Activated CD4-positive, alpha-beta T cell treated with anti-CD3 and anti-CD28 coated beads, Interleukin-2, amount 50 U/mL, for 24 hours (primary cell): ENCODE results near the gene HS3ST4.
"Not testable (repeated sequence)": the region's sequence is repeated elsewhere in the genome, so short reads cannot be mapped to it uniquely, and the experiment has no call there.

ENCODE experiments used
- DNase-seq, 2 donors: peaks; one replicate each; pipeline ENCODE4 v3.0.0-alpha.2; 2020; ENCODE audit warnings: low read depth in 1 of 2, low spot score in 1 of 2

HS3ST4 gene

GRCh38 chr16:25978218-25978617, 286.5 kb downstream of the HS3ST4 start:
- no peak for DNase-seq

DNA sequence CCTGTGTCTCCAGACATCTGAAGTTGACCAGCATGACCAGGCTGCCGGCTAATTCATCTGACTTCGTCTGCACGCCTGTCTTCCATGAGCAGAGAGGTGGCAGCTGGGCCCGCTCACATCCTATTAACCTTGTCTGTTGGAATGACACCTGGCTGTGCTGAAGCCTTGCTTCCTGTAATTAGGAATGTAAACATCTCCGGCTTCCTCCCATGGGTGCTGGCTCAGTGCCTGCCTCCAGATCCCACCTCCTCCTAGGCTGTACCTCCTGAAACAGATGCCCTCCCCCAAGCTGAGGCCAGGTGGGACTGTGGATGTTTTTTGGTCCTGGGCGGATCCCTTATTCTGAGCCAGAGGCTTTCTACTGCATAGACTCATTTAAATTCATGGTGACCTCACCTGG, 296.3 kb downstream of the HS3ST4 start:
- no peak for DNase-seq

GRCh38 chr16:25988882-25989281, 297.1 kb downstream of the HS3ST4 start:
- DNase-seq = no peak

- no peak for DNase-seq
Observed at GRCh38 chr16:25996052-25996451, 304.3 kb downstream of the HS3ST4 start.

DNA sequence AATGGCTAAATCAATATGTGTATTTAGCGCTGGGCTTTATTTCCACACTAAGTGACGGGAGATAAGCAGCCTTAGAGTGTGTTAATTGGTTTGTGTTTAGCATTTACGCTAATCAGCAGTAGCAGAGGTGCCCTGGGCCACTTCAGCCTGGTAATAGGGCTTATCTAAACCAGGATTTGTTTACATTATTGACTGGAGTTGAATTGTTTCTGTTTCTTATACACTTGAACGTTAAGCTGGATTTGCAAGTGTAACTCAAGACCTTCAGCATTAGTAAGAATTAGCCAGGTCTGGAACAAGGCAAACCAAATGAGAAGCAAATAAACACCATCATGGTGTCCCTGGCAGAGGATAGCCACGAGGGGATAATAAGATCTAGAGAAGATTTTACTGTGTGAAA, 313.6 kb downstream of the HS3ST4 start:
- DNase-seq = no peak

- no peak for DNase-seq
Observed at GRCh38 chr16:26012376-26012775, 320.6 kb downstream of the HS3ST4 start.

GRCh38 chr16:26015776-26016175, 324.0 kb downstream of the HS3ST4 start:
- DNase-seq = no peak

DNA sequence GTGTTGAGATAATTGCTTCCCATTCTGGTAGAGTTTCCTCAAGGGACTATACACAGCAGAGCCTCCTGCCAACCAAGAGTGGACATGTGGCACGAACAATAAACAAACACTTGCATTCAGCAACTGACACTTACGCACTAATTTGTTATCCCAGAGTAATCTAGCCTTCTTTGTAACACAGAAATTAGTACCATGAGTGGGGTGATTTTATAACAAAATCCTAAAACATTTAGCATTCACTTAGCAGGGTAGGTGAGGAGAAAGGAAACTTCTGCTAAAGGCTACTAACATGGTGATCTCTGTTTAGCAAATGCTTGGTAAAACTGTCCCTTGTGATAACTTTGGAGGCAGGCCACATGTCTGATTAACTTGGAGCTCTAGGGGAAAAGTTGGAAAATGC, 325.2 kb downstream of the HS3ST4 start:
- no peak for DNase-seq

GRCh38 chr16:26019381-26020242, 327.9 kb downstream of the HS3ST4 start:
- no peak for DNase-seq

GRCh38 chr16:26026709-26027450, 335.1 kb downstream of the HS3ST4 start:
- no peak for DNase-seq

DNA sequence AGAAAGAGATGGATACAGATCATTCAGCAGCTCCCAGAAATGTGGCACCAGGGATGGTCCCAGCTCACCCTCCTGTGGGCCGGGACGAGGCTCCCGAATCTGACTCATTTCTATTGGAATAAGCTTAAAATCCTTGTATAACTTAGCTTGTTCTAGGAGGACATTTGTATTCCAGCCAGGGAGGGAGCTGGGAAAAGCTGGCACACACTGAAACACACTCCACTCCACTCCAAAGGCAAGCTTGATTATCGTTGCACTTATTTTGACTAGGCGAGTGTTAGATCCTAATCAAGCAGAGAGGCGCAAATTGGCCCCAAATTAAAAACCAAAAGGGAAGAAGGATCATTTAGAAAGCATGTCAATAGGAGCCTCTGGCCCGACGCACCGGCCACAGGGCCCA, 339.5 kb downstream of the HS3ST4 start:
- DNase-seq = no peak

DNA sequence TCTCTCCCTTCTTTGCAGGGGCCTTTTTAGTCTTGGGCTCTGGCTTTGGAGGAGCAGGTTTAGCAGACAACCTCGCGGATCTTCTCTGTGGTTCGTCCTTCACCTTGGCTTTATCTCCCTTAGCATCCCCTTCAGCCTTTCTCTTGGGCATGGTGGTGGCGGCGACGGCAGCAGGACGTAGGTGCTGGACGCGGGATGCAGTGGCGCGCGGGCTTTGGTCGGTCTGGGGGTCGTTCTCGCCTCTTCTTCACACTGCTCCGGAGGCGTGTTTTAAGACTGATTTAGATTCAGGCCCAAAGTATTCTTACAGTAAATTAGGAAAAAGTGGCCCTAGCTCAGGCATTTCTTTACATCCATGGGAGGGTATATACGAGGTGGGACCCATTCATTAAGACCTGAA, 340.9 kb downstream of the HS3ST4 start:
- DNase-seq = not testable (repeated sequence)

GRCh38 chr16:26041952-26042668, 350.4 kb downstream of the HS3ST4 start:
- DNase-seq = no peak

GRCh38 chr16:26050472-26050871, 358.7 kb downstream of the HS3ST4 start:
- DNase-seq = no peak

DNA sequence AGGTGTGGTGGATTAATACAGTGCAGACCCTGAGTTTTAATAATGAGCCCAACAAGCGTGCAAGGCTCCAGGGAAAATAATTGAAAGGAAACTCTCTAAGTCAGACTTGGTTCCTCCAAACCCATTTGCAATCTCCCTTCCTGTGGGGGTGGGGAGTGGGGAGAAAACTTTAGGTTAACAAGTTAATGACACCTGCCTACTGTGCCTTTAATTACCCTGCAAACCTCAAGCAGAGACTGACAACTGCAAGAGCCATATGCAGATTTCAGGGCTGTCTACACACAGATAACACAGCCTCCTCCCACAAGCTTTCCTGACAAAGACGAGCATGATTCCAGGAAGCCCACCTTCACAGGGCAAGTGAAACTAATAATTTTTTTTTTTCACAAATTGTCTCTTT, 359.3 kb downstream of the HS3ST4 start:
- DNase-seq = no peak

DNA sequence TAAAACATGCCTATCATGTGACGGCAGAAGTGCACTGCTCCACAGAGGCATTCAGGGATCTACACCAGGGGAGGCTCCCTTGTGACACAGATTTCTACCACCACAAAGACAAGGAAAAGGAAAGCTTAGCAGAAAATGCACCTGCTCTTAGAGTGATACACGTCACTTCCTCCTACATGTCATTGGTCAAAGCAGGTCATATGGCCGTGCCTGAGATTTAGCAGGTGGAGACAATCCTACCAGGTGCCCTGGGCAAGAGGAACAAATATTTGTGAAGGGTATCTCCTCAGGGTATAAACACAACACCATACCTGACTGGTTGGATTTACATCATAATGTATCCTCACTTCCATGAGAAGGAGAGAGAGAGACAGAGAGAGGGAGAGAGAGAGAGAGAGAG, 362.1 kb downstream of the HS3ST4 start:
- no peak for DNase-seq

GRCh38 chr16:26058326-26058725, 366.6 kb downstream of the HS3ST4 start:
- DNase-seq = no peak

DNA sequence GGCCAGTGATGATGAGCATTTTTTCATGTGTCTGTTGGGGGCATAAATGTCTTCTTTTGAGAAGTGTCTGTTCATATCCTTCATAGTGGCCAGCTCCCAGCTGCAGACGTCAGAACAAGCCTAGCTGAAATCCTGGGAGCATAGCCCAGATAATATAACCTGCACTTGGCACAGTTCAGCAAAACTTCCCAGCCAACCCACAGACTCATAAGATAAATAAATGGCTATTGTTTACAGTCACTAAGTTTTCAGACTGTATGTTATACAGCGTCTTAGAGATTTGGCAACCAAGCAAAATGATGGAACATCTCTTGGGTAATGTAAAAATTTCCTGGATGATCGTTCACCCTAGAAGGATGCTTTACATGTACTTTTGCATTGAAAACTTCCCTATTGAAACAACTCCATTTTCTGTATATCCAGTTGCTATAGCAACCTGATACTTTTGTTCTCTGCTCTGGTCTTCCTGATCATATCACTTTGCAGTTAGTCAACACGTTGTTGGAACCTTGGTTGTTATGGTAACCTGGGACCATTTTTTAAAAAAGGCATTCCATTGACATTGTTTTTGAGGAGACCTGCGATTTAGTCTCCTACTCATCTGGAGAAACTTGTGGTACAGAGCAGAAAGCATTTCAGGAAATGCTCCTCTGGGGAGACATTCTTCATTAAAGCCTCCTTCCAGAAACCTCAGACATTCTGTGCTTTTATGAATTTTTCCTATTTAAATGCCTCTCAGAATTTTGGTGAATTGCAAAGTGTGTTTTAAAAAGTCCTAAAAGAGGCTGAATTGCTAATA, 378.7 kb downstream of the HS3ST4 start:
- DNase-seq = no peak

DNA sequence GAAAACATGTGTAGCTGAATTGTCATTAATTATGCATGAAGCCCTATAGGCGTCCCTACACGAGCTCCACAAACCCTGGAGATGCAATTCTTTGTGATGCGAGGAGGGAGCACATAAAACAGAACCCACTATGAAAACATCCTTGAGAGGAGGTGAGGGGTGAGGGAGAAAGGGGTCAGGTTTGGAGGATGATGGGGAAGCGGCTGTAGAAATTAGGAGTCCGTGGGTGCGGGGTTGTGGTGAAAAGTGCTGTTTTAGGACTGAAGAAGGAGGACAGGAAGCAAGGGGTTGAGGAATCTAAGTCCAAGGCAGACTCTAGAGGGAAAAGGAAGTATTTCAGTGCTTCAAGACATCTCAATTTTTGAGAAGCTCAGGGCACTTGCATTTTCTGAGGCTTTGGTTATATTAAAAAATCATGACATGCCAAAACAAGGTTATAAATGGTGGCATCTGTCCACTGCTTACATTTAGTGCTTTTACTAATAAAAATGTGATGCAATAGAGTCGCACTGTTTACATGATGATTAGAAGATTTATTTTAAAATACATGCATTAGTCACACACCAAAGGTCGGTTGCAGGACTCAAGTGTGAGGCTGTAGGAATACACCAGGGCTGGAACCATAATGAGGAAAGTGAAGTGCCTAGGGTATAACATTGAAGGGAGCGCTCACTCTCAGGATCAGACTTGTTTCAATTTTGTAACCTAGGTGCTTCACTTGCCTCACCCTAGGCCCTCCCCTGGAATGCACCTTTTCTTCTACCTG, 379.5 kb downstream of the HS3ST4 start:
- no peak for DNase-seq

GRCh38 chr16:26078716-26079355, 387.1 kb downstream of the HS3ST4 start:
- no peak for DNase-seq
